Measurements from ENCODE around the gene LRP8.

DNA sequence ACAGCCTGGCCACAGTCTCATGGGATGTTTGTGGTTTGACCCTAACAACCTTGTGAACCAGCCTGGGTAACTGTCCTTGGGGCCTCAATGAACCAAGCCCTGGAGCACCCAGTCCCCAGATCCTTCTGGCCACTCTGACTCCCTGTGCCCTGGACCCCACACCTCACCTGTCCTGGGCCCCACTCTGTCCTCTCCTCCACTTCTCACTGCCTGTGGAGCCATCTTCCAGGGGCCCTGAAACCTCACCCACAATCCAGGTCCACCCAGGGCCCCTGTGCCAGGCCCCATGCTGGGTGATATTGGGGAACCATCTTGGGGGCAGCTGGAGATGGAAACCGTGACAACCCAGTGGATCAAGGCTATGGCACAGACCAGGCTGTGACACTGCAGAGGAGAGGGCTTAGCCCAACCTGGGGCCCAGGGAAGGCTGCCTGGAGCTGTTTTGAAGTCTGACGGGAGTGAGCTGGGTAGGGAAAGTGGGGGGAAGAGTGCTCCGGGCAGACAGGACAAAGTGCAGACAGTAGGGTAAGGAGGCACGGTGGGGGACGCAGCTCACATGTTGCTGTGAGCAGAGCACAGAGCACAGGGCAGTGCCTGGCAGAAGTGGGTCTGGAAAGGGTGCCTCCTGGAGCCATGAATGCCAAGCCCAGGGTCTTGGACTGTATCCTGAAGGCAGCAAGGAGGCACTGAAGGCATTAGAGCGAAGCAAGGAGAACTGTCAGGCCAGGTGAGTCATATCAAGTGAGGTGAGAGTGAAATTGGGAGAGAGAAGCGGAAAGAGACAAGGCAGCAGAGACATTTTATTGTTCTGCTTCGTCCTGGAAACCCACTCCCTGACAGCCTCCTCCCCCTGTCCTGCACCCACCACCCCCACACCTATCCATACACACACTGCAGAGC lies 12.1 kb upstream of the LRP8 start:
- TF ChIP-seq CTCF (IDR thresholded peaks at IDR 0.05; ENCODE audit: low read depth, low read length, missing input control) = no peak
- TF ChIP-seq, protein P1, sequence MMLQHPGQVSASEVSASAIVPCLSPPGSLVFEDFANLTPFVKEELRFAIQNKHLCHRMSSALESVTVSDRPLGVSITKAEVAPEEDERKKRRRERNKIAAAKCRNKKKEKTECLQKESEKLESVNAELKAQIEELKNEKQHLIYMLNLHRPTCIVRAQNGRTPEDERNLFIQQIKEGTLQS (IDR thresholded peaks at IDR 0.05) = no peak
- no peak for TF ChIP-seq SP1 (IDR thresholded peaks at IDR 0.05)
- TF ChIP-seq MAX (IDR thresholded peaks at IDR 0.05) = no peak
- TF ChIP-seq GABPA (IDR thresholded peaks at IDR 0.05 in 1 of 2, conservative IDR thresholded peaks at IDR 0.05 in 1 of 2) = no peak
- no peak for TF ChIP-seq EGR1 (IDR thresholded peaks at IDR 0.05; ENCODE audit: low read depth in 2 of 2)
- TF ChIP-seq YY1 (IDR thresholded peaks at IDR 0.05) = no peak
- no peak for TF ChIP-seq TAF1 (conservative IDR thresholded peaks at IDR 0.05)
- TF ChIP-seq REST (IDR thresholded peaks at IDR 0.05) = no peak
- TF ChIP-seq RAD21 (IDR thresholded peaks at IDR 0.05) = no peak
- no peak for TF ChIP-seq FOXA1 (IDR thresholded peaks at IDR 0.05)
